ENCODE measurements around the gene MRPL19.

GRCh38 chr2:75675908-75676307 lies 29.3 kb downstream of the MRPL19 start:
- no peak for TF ChIP-seq CTCF (IDR thresholded peaks at IDR 0.05)
- no peak for TF ChIP-seq POLR2A (IDR thresholded peaks at IDR 0.05)
- TF ChIP-seq POLR2AphosphoS5 (IDR thresholded peaks at IDR 0.05; ENCODE audit: insufficient read depth in 1 of 2, low read depth in 1 of 2) = no peak
